ENCODE data around the gene TDRD9.
"Not testable (repeated sequence)": the region's sequence is repeated elsewhere in the genome, so short reads cannot be mapped to it uniquely, and the experiment has no call there.

The TDRD9 gene

GRCh38 chr14:103930051-103930604 lies 1.9 kb downstream of the TDRD9 start:
- DNase-seq = no peak

GRCh38 chr14:103931422-103931821 lies 3.2 kb downstream of the TDRD9 start:
- DNase-seq = no peak

GRCh38 chr14:103932791-103933490 lies 4.7 kb downstream of the TDRD9 start:
- no peak for DNase-seq

GRCh38 chr14:103935102-103935501 lies 6.8 kb downstream of the TDRD9 start:
- DNase-seq = no peak

- DNase-seq = no peak
Observed at GRCh38 chr14:103941462-103941861, 13.2 kb downstream of the TDRD9 start.

- no peak for DNase-seq
Observed at GRCh38 chr14:103941973-103942736, 13.9 kb downstream of the TDRD9 start, which contains the start of gene RD3L. Gene RD3L, minus strand, starts transcription at chr14:103942529. Its CDS starts 834 bp downstream, at chr14:103941695.

GRCh38 chr14:103943673-103944072 lies 15.4 kb downstream of the TDRD9 start:
- DNase-seq = no peak

GRCh38 chr14:103946975-103947374 lies 18.7 kb downstream of the TDRD9 start:
- no peak for DNase-seq

GRCh38 chr14:103948442-103948841 lies 20.2 kb downstream of the TDRD9 start:
- DNase-seq = no peak

- no peak for DNase-seq
Observed at GRCh38 chr14:103949131-103949790, 21.0 kb downstream of the TDRD9 start.

- no peak for DNase-seq
Observed at GRCh38 chr14:103960457-103961055, 32.3 kb downstream of the TDRD9 start.

- no peak for DNase-seq
Observed at GRCh38 chr14:103961928-103962578, 33.8 kb downstream of the TDRD9 start.

- no peak for DNase-seq
Observed at GRCh38 chr14:103966631-103967030, 38.4 kb downstream of the TDRD9 start.

- no peak for DNase-seq
Observed at GRCh38 chr14:103969961-103970360, 41.7 kb downstream of the TDRD9 start.

GRCh38 chr14:103973354-103973753 lies 45.1 kb downstream of the TDRD9 start:
- DNase-seq = no peak

- no peak for DNase-seq
Observed at GRCh38 chr14:103974575-103974974, 46.3 kb downstream of the TDRD9 start.

GRCh38 chr14:103980623-103981238 lies 52.5 kb downstream of the TDRD9 start:
- not testable (repeated sequence) for DNase-seq

- no peak for DNase-seq
Observed at GRCh38 chr14:103984196-103984595, 55.9 kb downstream of the TDRD9 start.

- no peak for DNase-seq
Observed at GRCh38 chr14:103989034-103989433, 60.8 kb downstream of the TDRD9 start.

- no peak for DNase-seq
Observed at GRCh38 chr14:103989964-103990363, 61.7 kb downstream of the TDRD9 start.

- DNase-seq = no peak
Observed at GRCh38 chr14:103994535-103995184, 66.4 kb downstream of the TDRD9 start.
